ENCODE data around the gene SFR1.

- TF ChIP-seq CTCF (IDR thresholded peaks at IDR 0.05) (no peak), POLR2AphosphoS5 (IDR thresholded peaks at IDR 0.05) (no peak)
Measured at GRCh38 chr10:104099941-104100340, 22.0 kb upstream of the SFR1 start.
